Calu3 (cell line): ENCODE data around the gene SYTL4. TPM values are rescaled to one million over a fixed set of nuclear protein-coding genes. Genes with fewer than 3 reads are reported as not detected.

Experiments
- BruUV-seq: library from RNA; stranded (reverse); fragments of 400-500 nt; replicated peaks from 2 replicates; lab custom pipeline; 2021; lab: Mats Ljungman, UMichigan
- CTCF ChIA-PET: fragments of 300-600 bp; sonication (Branson Sonifier 250); formaldehyde crosslinking; loops from one replicate; lab custom pipeline; 2022; ENCODE audit warnings: antibody characterized with exemption; lab: Charles Lee
- DNase-seq: peaks from one replicate; pipeline ENCODE4 v3.0.0; 2022
- H3K27ac Mint-ChIP-seq: one replicate; pipeline ENCODE4 v1.8.0; 2022; ENCODE audit warnings: mixed read lengths; ENCODE audit not compliant: unreplicated experiment
- H3K27me3 Mint-ChIP-seq: one replicate; pipeline ENCODE4 v1.8.0; 2022; ENCODE audit warnings: mixed read lengths; ENCODE audit not compliant: unreplicated experiment
- H3K36me3 Mint-ChIP-seq: one replicate; pipeline ENCODE4 v1.8.0; 2022; ENCODE audit warnings: mild to moderate bottlenecking, moderate library complexity, mixed read lengths; ENCODE audit not compliant: insufficient read depth, unreplicated experiment
- H3K4me1 Mint-ChIP-seq: one replicate; pipeline ENCODE4 v1.8.0; 2022; ENCODE audit warnings: mild to moderate bottlenecking, low read depth, mixed read lengths; ENCODE audit not compliant: unreplicated experiment
- H3K4me3 Mint-ChIP-seq: one replicate; pipeline ENCODE4 v1.8.0; 2022; ENCODE audit warnings: mild to moderate bottlenecking, low read depth, moderate library complexity, mixed read lengths; ENCODE audit not compliant: unreplicated experiment
- H3K9me3 Mint-ChIP-seq: one replicate; pipeline ENCODE4 v1.8.0; 2022; ENCODE audit warnings: low read depth, mixed read lengths; ENCODE audit not compliant: unreplicated experiment
- intact Hi-C: fragments of 100-400 bp; cut with micrococcal nuclease; formaldehyde crosslinking; loops from one replicate; pipeline ENCODE4 v1.10.0; 2022; ENCODE audit not compliant: unreplicated experiment
- total RNA-seq: library from RNA; stranded (reverse); gene quantifications from 2 replicates; pipeline ENCODE4 v1.2.3, GENCODE V29; 2022
- TF ChIP-seq, protein P1 (sequence below): fragments of 200-600 bp; IDR thresholded peaks from one replicate; pipeline ENCODE4 v1.8.0; 2022; ENCODE audit warnings: antibody characterized with exemption; ENCODE audit not compliant: unreplicated experiment

Gene SYTL4
- total RNA-seq, 1 experiment from 2014 or later = 17.3 TPM

DNA sequence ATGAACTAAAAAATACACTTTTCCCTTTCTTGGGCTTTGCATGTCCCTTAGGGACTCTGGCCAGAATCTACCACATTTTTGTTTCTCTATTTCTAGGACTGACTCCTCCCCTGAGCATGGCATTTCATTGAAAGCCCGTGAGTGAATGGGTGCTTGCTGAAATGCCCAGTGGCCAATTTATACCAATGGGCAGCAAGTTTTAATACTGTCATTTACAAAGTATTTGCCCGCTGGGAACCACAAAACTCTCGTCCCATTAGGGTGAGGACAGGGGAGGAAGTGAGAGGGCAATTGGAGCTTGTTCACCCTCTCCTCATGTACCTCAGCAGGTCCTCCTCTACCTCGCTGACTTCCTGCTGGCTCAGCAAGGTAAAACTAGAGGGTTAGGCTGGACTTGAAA is 86.8 kb downstream of the SYTL4 start:
- intact Hi-C loops = no loop called here
- CTCF ChIA-PET = interaction anchor here (1.2 kb wide), 1 partner anchor 26 kb away, joined by 3 read pairs; no protein-coding TSS in a partner anchor
- no peaks in the 10 kb centered on the region for H3K27me3 Mint-ChIP-seq
- peaks cover 59% of the 10 kb centered on the region for H3K4me1 Mint-ChIP-seq
- peak overlapping the region; percentile 65 for H3K27ac Mint-ChIP-seq
- peak overlapping the region; percentile 70 for H3K4me3 Mint-ChIP-seq
- DNase-seq = no peak
- TF ChIP-seq, protein P1, sequence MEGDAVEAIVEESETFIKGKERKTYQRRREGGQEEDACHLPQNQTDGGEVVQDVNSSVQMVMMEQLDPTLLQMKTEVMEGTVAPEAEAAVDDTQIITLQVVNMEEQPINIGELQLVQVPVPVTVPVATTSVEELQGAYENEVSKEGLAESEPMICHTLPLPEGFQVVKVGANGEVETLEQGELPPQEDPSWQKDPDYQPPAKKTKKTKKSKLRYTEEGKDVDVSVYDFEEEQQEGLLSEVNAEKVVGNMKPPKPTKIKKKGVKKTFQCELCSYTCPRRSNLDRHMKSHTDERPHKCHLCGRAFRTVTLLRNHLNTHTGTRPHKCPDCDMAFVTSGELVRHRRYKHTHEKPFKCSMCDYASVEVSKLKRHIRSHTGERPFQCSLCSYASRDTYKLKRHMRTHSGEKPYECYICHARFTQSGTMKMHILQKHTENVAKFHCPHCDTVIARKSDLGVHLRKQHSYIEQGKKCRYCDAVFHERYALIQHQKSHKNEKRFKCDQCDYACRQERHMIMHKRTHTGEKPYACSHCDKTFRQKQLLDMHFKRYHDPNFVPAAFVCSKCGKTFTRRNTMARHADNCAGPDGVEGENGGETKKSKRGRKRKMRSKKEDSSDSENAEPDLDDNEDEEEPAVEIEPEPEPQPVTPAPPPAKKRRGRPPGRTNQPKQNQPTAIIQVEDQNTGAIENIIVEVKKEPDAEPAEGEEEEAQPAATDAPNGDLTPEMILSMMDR = no peak
- H3K36me3 Mint-ChIP-seq = peaks cover 25% of the 10 kb centered on the region
- no TSS peak for BruUV-seq
- H3K9me3 Mint-ChIP-seq = no peaks in the 10 kb centered on the region

DNA sequence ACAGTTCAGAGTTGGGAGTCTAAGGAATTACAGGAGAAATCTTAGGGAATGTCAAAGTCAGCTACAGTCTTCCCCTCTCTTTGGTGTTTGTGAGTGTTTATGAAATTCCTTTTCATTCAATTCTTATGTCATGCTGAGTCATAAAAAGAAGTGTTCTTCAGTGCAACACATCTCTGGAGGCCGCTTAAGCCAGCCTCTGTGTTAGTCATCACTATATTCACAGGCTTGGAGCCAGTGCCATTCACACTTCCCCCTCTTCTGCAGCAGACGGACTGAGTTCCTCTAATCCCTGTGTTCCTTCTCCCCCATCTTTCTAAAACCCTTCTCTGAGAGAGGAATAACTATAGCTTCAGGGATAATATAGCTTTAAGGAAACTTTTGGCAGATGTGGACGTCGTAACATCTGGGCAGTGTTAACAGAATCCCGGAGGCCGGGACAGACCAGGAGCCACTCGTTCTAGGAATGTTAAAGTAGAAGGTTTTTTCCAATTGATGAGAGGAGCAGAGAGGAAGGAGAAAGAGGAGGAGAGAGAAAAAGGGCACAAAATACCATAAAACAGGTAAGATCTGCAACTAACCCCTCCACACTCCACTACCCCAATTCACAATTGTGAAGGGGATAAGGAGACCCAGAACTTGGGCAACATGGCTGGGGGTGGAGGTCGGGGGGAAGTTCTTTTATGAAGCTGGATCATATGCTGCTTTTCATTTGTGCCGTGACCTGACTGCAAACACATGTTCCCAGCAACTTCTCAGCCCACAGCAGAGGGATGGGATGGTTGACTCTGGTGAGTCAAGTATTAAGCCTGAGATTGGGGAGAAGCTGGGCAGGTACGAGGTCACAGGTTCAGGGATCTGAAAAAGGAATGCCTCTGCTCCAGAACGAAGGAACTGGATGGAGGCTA is 87.7 kb downstream of the SYTL4 start, which contains the start of gene SRPX2:
Gene SRPX2, plus strand, starts transcription at position 244 of the 905 bp plus-strand sequence. CDS start 2,124 bp downstream, outside the sequence.
- BruUV-seq = TSS peak; percentile 53
- peak within 1 kb of the TSS; percentile 65 for H3K27ac Mint-ChIP-seq
- H3K36me3 Mint-ChIP-seq = peaks cover 25% of the 10 kb centered on the region
- CTCF ChIA-PET = interaction anchor here (1.2 kb wide), 1 partner anchor 27 kb away, joined by 3 read pairs; no protein-coding TSS in a partner anchor
- DNase-seq = peak; percentile 39
- no peaks in the 10 kb centered on the region for H3K27me3 Mint-ChIP-seq
- TF ChIP-seq, protein P1 = no peak
- peaks cover 58% of the 10 kb centered on the region for H3K4me1 Mint-ChIP-seq
- H3K4me3 Mint-ChIP-seq = peak within 1 kb of the TSS; percentile 70
- intact Hi-C loops = no loop called here
- H3K9me3 Mint-ChIP-seq = no peaks in the 10 kb centered on the region

DNA sequence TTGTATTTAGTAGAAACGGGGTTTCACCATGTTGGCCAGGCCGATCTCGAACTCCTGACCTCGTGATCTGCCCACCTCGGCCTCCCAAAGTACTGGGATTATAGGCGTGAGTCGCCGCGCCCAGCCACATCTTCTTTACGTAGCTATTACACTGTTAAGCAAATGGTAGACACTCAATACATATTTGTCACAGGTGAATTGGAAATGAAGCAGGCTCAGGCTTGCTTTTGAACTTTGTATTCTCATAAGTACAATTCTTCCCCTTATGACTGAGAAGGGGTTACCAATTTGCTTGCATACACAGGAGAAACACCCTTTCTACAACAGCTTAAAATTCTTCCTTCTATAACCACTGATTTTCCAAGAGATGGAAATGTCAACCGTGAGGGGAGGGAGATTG is 88.7 kb downstream of the SYTL4 start:
- Mint-ChIP-seq H3K4me1 (peaks cover 58% of the 10 kb centered on the region), H3K27ac (peak overlapping the region; percentile 65), H3K4me3 (peak overlapping the region; percentile 70), H3K9me3 (no peaks in the 10 kb centered on the region), H3K27me3 (no peaks in the 10 kb centered on the region), H3K36me3 (peaks cover 25% of the 10 kb centered on the region)
- DNase-seq = no peak
- TF ChIP-seq, protein P1 = no peak
- CTCF ChIA-PET = no interaction called here
- intact Hi-C loops = no loop called here
- BruUV-seq = no TSS peak

DNA sequence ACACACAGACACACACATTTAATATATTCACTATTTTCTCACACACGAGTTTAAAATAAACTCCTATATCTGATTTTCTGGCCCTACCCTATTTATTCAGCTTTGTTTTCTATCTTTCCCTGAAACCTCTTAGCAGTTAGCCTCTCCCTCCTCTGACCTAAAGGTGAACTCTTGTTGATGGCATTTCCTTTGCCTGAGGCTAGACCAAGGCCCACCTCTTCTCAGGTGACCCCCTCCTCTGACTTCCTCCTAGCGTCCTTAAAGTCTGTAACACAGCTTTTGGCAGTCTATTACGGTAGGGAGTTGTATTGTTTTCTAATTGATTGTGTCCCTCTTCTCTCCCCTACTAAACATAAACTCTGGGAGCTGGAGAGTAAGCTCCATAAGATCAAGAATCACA is 89.6 kb downstream of the SYTL4 start:
- no peaks in the 10 kb centered on the region for H3K9me3 Mint-ChIP-seq
- H3K27ac Mint-ChIP-seq = peak overlapping the region; percentile 32
- no peaks in the 10 kb centered on the region for H3K27me3 Mint-ChIP-seq
- CTCF ChIA-PET = interaction anchor here (1.1 to 1.3 kb wide), 2 partner anchors 29 to 126 kb away, joined by 3 read pairs; no protein-coding TSS in a partner anchor
- intact Hi-C loops = no loop called here
- TF ChIP-seq, protein P1 = no peak
- DNase-seq = peak; percentile 35
- H3K4me3 Mint-ChIP-seq = peak overlapping the region; percentile 30
- peaks cover 25% of the 10 kb centered on the region for H3K36me3 Mint-ChIP-seq
- H3K4me1 Mint-ChIP-seq = peaks cover 50% of the 10 kb centered on the region
- BruUV-seq = no TSS peak
